ENCODE measurements around the gene NDC80.
A peak's percentile ranks its signal among the peaks of the same experiment; 100 is the strongest.
"Not testable (repeated sequence)": the region's sequence is repeated elsewhere in the genome, so short reads cannot be mapped to it uniquely, and the experiment has no call there.

Gene NDC80

DNA sequence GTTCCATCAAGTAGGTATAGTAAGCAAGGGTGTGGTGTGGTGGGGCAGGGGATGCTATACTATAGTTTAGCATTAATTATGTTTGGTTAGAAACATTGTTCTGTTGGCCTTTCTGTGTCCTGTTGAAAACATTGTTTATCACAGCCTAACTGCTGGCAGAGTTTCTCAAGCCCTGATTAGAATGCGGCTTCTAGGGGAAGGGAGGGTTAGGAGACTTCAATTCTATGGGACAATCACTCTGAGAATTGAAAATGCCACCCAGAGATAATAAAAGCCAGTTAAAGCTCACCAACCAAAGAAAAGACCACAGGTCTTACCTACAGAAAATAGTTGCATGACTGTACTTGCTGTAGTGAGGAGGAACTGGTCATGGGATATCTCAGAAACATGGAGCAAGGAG, 64.2 kb downstream of the NDC80 start:
- no peak for DNase-seq

GRCh38 chr18:2636126-2636631, 64.8 kb downstream of the NDC80 start:
- no peak for DNase-seq

DNA sequence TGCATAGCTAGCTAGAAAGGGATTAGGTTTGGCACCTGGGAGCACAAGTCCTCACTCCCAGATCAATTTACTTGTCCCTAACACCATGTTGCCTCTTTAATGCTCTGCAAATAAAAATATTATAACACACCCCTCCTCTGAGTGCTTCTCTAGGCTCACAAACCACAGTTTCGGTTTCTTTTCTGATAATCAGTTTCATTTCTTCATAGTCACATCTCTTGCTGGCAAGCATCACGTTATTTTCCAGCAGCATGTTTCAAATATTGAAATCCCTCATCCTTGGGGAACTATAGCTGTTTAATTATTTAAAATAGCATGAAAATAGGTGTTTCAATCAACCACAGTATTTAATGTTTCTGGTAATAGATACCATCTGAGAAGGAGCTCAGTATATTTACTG, 70.3 kb downstream of the NDC80 start:
- DNase-seq, result peak; percentile 25

DNA sequence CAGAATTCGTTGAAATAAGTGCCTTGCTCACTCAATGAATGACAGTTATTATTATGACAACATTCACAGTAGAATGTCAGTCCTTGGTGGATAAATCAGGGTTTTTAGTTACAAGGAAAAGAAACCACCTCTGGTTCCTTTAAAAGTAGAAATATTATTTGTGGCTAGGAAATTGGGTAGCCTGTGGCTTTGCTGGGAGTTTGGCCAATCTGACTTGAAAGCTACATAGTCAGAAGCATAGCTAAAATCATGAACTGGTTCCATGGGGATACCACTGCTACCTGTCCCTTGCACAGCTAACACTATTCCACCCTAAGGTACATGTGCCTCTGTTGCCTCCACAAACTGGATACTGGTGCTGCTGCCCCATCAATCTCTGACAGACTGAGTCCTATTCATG, 71.4 kb downstream of the NDC80 start:
- DNase-seq, result no peak

DNA sequence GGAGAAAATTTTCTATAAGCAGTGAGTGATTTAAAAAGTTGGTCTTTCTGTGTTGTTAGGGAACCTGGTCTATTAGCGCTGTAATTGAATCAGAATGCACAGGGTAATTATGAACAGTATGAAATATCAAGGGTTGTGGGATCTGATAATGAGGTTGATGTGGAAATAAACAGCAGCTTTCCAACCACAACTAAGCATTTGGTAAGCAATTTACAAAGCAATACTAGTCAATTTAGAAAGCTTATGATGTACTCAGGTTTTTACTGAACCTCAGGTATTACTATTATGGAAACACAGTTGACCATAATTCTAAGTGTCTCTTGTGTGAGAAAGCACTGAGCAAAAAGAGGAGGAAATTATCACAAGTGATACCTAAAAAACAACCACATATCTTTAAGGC, 73.2 kb downstream of the NDC80 start:
- no peak for DNase-seq

DNA sequence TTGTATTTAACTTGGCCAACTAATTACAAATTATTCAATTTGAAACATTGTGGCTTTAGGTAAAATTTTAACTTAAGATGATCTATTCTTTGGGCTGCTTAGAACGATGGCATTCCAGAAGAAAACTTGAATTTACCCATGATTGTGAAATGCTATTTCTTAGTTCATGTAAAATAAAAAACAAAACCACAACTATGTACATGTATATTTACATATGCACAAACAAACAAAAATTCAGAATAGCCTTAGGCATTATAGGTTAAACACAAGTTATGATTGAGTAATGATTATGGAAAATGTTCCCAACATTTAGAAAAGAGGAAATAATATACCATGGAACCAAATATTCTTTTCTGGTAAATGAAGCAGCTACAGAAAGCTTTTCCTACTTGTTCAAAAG, 80.6 kb downstream of the NDC80 start:
- no peak for DNase-seq

DNA sequence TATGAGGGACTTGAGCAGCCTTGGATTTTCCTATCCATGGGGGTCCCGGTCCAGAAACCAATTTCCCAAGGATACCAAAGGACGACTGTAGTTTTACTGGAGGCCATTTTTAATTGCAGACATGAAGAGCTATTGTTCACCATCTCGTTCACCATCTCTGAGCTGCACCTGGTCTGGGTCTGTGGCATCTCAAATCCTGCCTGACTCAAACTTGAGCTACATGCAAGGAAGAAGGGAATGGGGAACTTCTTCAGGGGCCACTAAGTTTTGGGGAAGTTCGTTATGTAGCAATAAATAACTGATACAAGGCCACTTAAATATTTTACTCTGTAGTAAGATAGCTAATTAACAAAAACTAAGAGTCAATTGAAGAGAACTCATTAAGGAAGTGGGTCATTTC, 82.1 kb downstream of the NDC80 start:
- DNase-seq, result peak; percentile 16

DNA sequence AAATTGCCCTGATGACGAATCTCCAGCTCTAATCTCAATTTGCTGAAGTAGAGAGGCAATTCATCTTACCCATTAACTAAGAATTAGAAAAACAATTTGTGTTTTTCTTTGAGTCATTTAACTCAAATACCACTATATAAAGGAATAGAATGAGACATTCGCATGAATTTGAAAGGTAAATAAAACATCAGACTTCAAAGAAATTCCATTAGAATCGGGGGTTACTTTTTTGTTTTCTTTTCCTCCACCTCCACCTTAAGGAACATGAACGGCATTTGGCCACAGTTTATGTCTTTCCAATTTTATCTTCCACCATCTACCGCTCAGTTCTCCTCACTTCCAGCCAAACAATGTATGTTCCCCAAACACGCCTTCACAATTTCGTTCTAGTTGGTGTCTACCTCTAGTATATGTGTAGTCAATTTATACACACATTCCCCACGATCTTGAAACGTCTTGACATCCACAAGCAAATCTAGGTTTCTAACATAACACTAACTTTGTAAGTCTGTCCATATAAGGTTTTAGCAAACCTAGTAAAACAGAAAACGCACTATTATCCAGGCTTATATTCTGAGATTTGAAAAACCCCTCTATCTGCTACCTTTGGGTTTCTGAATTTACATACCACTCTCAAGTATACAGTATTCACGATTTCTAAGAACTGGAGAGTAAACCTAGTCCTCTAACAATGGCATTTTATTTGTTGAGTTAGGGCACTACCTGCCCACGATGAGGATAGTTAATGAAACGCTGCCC, 83.0 kb downstream of the NDC80 start:
- no peak for DNase-seq

GRCh38 chr18:2654928-2655177, 83.5 kb downstream of the NDC80 start:
- DNase-seq, result peak; percentile 73

DNA sequence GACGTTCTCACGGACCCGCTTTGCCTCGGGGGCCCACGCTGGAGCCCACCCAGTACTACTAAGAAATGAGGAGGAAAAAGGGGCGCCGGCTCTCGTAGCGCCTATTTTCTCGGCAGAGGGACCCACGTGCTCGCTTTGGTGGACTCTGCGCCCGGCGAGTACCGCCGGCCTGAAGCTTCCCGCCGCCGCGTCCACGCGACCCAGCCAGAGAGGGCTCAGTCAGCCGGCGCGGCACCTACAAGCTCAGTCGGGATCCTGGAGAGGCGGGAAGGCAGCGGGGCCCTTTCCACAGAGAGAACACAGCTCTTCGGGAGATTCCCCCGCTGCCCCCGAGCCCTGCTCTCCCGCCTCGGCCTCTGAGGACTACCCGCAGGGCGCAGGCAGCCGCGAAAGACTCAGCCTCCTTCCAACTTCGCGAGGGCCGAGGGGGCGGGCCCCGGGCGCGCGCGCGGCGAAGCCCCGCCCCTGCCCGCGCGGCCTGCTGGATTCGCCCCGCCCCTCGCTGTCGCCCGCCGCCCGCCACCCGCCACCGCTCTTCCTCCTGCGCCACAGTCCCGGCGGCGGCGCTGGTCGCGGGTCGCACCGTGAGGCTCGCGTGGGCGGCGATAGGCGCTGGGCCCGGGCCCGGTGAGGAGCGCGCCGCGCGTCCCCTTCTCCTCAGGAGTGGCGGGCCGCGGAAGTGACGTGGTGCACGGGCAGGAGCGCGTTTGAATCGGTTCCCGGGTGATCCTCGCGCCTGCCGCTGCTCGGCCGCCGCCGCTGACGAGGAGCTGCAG, 84.0 kb downstream of the NDC80 start, which contains the start of gene SMCHD1:
SMCHD1 (plus strand) TSS at position 549 of the 776 bp plus-strand sequence. CDS start 350 bp downstream, outside the sequence.
- DNase-seq, result peak; percentile 98

- peak; percentile 94 for DNase-seq
These were observed 84.5 kb downstream of the NDC80 start for GRCh38 chr18:2655954-2656236.

GRCh38 chr18:2656237-2656980, 85.1 kb downstream of the NDC80 start:
- DNase-seq, result peak; percentile 92

GRCh38 chr18:2656981-2657512, 85.7 kb downstream of the NDC80 start:
- DNase-seq, result no peak

DNA sequence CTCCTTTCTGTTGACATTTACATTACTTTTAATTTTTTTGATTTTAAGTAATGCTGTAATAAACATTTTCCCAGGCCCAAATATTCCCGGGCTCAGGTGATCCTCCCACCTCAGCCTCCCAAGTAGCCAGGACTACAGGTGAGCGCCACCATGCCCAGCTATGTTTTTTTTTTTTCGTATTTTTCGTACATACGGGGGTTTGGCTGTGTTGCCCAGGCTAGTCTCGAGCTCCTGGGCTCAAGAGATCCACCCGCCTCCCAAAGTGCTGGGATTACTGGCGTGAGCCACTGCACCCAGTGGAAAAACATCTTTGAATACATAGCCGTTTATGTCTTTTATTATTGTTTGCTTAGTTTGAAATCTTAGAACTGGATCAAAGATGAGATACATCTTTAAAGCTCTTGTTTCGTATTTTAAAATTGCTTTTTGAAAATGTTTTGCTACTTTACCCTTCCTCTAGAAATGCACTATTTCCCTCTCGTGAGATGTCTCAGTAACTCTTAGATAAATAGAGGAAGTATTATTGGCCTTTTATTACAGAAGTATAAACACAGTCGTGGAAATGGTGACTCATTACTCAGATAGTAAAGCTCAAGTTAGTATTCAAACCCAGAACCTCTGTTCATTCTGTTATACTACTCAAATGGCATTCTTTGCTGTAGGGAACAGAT, 86.6 kb downstream of the NDC80 start:
- peak; percentile 92 for DNase-seq

DNA sequence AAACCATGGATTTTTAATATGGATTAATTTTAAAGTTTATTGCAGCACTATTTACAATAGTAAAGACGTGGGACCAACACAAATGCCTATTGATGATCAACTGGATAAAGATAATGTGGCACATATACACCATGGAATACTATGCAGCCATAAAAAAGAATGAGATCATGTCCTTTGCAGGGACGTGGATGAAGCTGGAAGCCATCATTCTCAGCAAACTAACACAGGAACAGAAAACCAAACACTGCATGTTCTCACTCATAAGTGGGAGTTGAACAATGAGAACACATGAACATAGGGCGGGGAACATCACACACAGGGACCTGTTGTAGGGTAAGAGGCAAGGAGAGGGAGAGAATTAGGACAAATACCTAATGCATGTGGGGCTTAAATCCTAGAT, 89.5 kb downstream of the NDC80 start:
- DNase-seq, result not testable (repeated sequence)

- DNase-seq, result not testable (repeated sequence)
These were observed 90.9 kb downstream of the NDC80 start for GRCh38 chr18:2662288-2662687.

DNA sequence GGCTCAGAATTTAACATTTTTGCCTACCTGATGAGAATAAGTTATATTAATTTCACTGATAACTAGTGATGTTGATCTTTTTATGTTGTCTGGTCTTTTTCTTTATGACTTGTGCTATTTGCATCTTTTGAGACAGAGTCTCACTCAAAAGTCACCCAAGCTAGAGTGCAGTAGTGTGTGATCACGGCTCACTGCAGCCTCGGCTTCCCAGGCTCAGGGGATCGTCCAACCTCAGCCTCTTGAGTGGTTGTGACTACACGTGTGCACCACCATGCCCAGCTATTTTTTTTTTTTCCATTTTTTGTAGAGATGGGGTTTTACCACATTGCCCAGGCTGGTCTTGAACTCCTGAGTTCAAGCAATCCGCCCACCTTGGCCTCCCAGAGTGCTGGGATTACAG, 91.6 kb downstream of the NDC80 start:
- no peak for DNase-seq

Measured in DMS53 (cell line).